ENCODE results near the gene CHST15.

The CHST15 gene

GRCh38 chr10:124075231-124075955 is 18.0 kb downstream of the CHST15 start:
- Mint-ChIP-seq H3K27me3 (ENCODE audit: low read depth) (peaks cover 10% of the 10 kb centered on the region), H3K36me3 (ENCODE audit: low read depth) (no peaks in the 10 kb centered on the region), H3K4me1 (peaks cover 77% of the 10 kb centered on the region), H3K27ac (peak overlapping the region; percentile 91 to 93 (median 93)), H3K9me3 (no peaks in the 10 kb centered on the region), H3K4me3 (peak overlapping the region; percentile 19 to 61 (median 50))
- TF ChIP-seq, protein P1, sequence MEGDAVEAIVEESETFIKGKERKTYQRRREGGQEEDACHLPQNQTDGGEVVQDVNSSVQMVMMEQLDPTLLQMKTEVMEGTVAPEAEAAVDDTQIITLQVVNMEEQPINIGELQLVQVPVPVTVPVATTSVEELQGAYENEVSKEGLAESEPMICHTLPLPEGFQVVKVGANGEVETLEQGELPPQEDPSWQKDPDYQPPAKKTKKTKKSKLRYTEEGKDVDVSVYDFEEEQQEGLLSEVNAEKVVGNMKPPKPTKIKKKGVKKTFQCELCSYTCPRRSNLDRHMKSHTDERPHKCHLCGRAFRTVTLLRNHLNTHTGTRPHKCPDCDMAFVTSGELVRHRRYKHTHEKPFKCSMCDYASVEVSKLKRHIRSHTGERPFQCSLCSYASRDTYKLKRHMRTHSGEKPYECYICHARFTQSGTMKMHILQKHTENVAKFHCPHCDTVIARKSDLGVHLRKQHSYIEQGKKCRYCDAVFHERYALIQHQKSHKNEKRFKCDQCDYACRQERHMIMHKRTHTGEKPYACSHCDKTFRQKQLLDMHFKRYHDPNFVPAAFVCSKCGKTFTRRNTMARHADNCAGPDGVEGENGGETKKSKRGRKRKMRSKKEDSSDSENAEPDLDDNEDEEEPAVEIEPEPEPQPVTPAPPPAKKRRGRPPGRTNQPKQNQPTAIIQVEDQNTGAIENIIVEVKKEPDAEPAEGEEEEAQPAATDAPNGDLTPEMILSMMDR (IDR thresholded peaks at IDR 0.05; ENCODE audit: unreplicated experiment in 3 of 3) = no peak

- TF ChIP-seq, protein P1 (IDR thresholded peaks at IDR 0.05; ENCODE audit: unreplicated experiment in 3 of 3) = no peak
These were observed 18.8 kb downstream of the CHST15 start for GRCh38 chr10:124074501-124075109.

GRCh38 chr10:124073978-124074377 is 19.4 kb downstream of the CHST15 start:
- Mint-ChIP-seq H3K36me3 (ENCODE audit: low read depth) (no peaks in the 10 kb centered on the region), H3K27ac (peak overlapping the region in 2 of 3 experiments; percentile 49 to 91), H3K27me3 (ENCODE audit: low read depth) (peaks cover 10% of the 10 kb centered on the region), H3K4me3 (no peak overlapping the region), H3K4me1 (peaks cover 72% of the 10 kb centered on the region), H3K9me3 (no peaks in the 10 kb centered on the region)
- TF ChIP-seq, protein P1 (IDR thresholded peaks at IDR 0.05; ENCODE audit: unreplicated experiment in 3 of 3) = no peak

More at GRCh38 chr10:124074501-124075109, 18.8 kb downstream of the CHST15 start:
- no peaks in the 10 kb centered on the region for H3K36me3 Mint-ChIP-seq (ENCODE audit: low read depth)
- H3K27me3 Mint-ChIP-seq (ENCODE audit: low read depth) = peaks cover 10% of the 10 kb centered on the region
- peak overlapping the region in 2 of 3 experiments; percentile 1 to 50 for H3K4me3 Mint-ChIP-seq
- peaks cover 73% of the 10 kb centered on the region for H3K4me1 Mint-ChIP-seq
- no peaks in the 10 kb centered on the region for H3K9me3 Mint-ChIP-seq
- peak overlapping the region; percentile 91 to 93 (median 93) for H3K27ac Mint-ChIP-seq

DNA sequence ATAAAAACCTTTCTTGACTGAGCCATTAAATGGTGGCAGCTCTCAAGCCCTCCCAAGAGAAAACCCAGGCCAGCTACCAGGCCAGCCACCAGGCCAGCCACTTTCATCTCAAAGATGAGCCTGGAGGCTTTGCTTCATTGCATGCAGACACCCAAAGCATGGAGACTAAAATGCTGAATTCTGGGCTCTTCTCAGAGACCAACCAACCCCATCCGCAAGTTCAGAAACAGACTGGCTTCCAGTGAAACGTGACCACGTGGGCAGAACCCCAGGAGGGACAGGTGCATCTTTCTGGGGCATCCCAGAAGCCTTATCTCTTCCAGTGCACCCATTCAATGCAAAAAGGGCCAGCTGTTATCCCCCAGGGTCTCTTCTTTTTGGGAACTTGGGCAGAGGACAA is 20.9 kb downstream of the CHST15 start:
- Mint-ChIP-seq H3K4me3 (no peak overlapping the region), H3K9me3 (no peaks in the 10 kb centered on the region), H3K36me3 (ENCODE audit: low read depth) (no peaks in the 10 kb centered on the region), H3K27me3 (ENCODE audit: low read depth) (peaks cover 10% of the 10 kb centered on the region), H3K4me1 (peaks cover 76% of the 10 kb centered on the region), H3K27ac (peak overlapping the region in 1 of 3 experiments; percentile 76)
- TF ChIP-seq, protein P1 (IDR thresholded peaks at IDR 0.05; ENCODE audit: unreplicated experiment in 3 of 3) = no peak

- Mint-ChIP-seq H3K9me3 (no peaks in the 10 kb centered on the region), H3K4me1 (peaks cover 73% of the 10 kb centered on the region), H3K36me3 (ENCODE audit: low read depth) (no peaks in the 10 kb centered on the region), H3K27ac (peak overlapping the region; percentile 11 to 74 (median 49)), H3K4me3 (no peak overlapping the region), H3K27me3 (ENCODE audit: low read depth) (peaks cover 10% of the 10 kb centered on the region)
- TF ChIP-seq, protein P1 (IDR thresholded peaks at IDR 0.05; ENCODE audit: unreplicated experiment in 3 of 3) = no peak
These were observed 21.3 kb downstream of the CHST15 start for GRCh38 chr10:124072106-124072505.
